H1 (cell line): ENCODE measurements around the gene ANKRD6. TPM values are rescaled to one million over a fixed set of nuclear protein-coding genes. Genes with fewer than 3 reads are reported as not detected.

Experiments
- EP300 ChIP-seq, 2 experiments: IDR thresholded peaks; 1 replicate in 1 of 2; 2 replicates in 1 of 2; pipeline ENCODE4 v1.6.1; 2011 to 2012; ENCODE audit warnings: low read depth in 2 of 2, low read length in 2 of 2, mild to moderate bottlenecking in 2 of 2, borderline replicate concordance in 1 of 2, inconsistent platforms in 1 of 2, moderate library complexity in 1 of 2
- HDAC2 ChIP-seq, 2 experiments: fragments of 300-600 bp in 1 of 2; sonication (generic) in 1 of 2; IDR thresholded peaks; 2 replicates each; pipeline ENCODE4 v1.6.1; 2011 to 2012; ENCODE audit warnings: low read depth in 2 of 2, low read length in 2 of 2, mild to moderate bottlenecking in 2 of 2, moderate library complexity in 2 of 2, borderline replicate concordance in 1 of 2, inconsistent platforms in 1 of 2
- KDM4A ChIP-seq: IDR thresholded peaks from one replicate; pipeline ENCODE4 v1.7.1; 2012; ENCODE audit warnings: low read depth, mild to moderate bottlenecking, moderate library complexity, low read length, inconsistent platforms; ENCODE audit not compliant: severe bottlenecking
- POU5F1 ChIP-seq: IDR thresholded peaks from 2 replicates; pipeline ENCODE4 v1.6.1; 2011; ENCODE audit warnings: low read depth, mild to moderate bottlenecking, low read length, moderate library complexity
- SRF ChIP-seq: IDR thresholded peaks from 2 replicates; pipeline ENCODE4 v1.6.1; 2011; ENCODE audit warnings: mild to moderate bottlenecking, low read depth, low read length, moderate library complexity
- TEAD4 ChIP-seq: IDR thresholded peaks from 2 replicates; pipeline ENCODE4 v1.6.1; 2012; ENCODE audit warnings: low read depth, low read length, inconsistent platforms, mixed read lengths
- polyA plus RNA-seq, 7 experiments: library from polyadenylated mRNA; depleted of rRNA in 3 of 7; stranded (reverse) in 5 of 7; unstranded in 2 of 7; fragments of >200 nt in 5 of 7; fragments of 200-250 nt in 2 of 7; gene quantifications; 1 replicate in 5 of 7; 2 replicates in 1 of 7; 4 replicates in 1 of 7; pipeline versions ENCODE4 v1.2.1 to v1.2.3, GENCODE V29; 2011 to 2013; ENCODE audit warnings: missing spikeins in 2 of 7, mixed read lengths in 2 of 7
- total RNA-seq: library from RNA; stranded (reverse); fragmentation: NEBNext Ultra II Directional; extraction: Animal tissue kit (Norgen Biotek cat#: 25700); gene quantifications from 2 replicates; pipeline ENCODE4 v1.2.1, GENCODE V29; 2021
- TF ChIP-seq, protein P1 (sequence below): fragments of 300-600 bp; sonication (generic); IDR thresholded peaks from 2 replicates; pipeline ENCODE4 v1.7.1; 2012; ENCODE audit warnings: low read length, moderate library complexity, mild to moderate bottlenecking, inconsistent platforms; ENCODE audit not compliant: insufficient replicate concordance
- TF ChIP-seq, protein P2 (sequence below), 3 experiments: IDR thresholded peaks; 1 replicate in 2 of 3; 2 replicates in 1 of 3; pipeline versions ENCODE4 v1.5.1 to v1.6.1; 2011; ENCODE audit warnings: low read length in 3 of 3, mild to moderate bottlenecking in 3 of 3, inconsistent platforms in 2 of 3, low read depth in 1 of 3, moderate library complexity in 1 of 3; ENCODE audit not compliant: insufficient read depth in 1 of 3; ENCODE audit errors: control extremely low read depth in 1 of 3

The ANKRD6 gene
- total and polyA plus RNA-seq, 2 of the 8 experiments (the other 6 are each of a cell fraction or from before 2014, with no cell fraction given), result 5.9 to 12.8 TPM

DNA sequence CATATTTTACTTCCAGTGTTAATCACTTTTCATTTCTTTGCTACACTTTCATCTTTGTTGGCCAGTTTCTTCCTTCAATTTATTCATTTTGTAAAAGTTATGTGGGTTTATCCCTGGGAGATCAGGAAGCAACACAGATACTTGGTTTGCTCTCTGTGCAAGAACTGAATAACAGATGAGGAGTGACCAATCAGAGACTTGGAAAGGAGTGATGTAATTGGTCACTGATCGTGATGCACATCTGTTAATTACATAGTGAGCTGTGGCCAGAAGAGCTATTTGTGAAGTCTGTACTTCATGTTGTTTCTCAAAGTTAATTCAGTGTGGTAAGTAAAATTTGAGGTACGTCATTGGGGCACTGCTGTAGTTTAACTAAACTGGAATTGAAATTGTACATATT lies 21.3 kb downstream of the ANKRD6 start (continued):
- TF ChIP-seq, protein P1, sequence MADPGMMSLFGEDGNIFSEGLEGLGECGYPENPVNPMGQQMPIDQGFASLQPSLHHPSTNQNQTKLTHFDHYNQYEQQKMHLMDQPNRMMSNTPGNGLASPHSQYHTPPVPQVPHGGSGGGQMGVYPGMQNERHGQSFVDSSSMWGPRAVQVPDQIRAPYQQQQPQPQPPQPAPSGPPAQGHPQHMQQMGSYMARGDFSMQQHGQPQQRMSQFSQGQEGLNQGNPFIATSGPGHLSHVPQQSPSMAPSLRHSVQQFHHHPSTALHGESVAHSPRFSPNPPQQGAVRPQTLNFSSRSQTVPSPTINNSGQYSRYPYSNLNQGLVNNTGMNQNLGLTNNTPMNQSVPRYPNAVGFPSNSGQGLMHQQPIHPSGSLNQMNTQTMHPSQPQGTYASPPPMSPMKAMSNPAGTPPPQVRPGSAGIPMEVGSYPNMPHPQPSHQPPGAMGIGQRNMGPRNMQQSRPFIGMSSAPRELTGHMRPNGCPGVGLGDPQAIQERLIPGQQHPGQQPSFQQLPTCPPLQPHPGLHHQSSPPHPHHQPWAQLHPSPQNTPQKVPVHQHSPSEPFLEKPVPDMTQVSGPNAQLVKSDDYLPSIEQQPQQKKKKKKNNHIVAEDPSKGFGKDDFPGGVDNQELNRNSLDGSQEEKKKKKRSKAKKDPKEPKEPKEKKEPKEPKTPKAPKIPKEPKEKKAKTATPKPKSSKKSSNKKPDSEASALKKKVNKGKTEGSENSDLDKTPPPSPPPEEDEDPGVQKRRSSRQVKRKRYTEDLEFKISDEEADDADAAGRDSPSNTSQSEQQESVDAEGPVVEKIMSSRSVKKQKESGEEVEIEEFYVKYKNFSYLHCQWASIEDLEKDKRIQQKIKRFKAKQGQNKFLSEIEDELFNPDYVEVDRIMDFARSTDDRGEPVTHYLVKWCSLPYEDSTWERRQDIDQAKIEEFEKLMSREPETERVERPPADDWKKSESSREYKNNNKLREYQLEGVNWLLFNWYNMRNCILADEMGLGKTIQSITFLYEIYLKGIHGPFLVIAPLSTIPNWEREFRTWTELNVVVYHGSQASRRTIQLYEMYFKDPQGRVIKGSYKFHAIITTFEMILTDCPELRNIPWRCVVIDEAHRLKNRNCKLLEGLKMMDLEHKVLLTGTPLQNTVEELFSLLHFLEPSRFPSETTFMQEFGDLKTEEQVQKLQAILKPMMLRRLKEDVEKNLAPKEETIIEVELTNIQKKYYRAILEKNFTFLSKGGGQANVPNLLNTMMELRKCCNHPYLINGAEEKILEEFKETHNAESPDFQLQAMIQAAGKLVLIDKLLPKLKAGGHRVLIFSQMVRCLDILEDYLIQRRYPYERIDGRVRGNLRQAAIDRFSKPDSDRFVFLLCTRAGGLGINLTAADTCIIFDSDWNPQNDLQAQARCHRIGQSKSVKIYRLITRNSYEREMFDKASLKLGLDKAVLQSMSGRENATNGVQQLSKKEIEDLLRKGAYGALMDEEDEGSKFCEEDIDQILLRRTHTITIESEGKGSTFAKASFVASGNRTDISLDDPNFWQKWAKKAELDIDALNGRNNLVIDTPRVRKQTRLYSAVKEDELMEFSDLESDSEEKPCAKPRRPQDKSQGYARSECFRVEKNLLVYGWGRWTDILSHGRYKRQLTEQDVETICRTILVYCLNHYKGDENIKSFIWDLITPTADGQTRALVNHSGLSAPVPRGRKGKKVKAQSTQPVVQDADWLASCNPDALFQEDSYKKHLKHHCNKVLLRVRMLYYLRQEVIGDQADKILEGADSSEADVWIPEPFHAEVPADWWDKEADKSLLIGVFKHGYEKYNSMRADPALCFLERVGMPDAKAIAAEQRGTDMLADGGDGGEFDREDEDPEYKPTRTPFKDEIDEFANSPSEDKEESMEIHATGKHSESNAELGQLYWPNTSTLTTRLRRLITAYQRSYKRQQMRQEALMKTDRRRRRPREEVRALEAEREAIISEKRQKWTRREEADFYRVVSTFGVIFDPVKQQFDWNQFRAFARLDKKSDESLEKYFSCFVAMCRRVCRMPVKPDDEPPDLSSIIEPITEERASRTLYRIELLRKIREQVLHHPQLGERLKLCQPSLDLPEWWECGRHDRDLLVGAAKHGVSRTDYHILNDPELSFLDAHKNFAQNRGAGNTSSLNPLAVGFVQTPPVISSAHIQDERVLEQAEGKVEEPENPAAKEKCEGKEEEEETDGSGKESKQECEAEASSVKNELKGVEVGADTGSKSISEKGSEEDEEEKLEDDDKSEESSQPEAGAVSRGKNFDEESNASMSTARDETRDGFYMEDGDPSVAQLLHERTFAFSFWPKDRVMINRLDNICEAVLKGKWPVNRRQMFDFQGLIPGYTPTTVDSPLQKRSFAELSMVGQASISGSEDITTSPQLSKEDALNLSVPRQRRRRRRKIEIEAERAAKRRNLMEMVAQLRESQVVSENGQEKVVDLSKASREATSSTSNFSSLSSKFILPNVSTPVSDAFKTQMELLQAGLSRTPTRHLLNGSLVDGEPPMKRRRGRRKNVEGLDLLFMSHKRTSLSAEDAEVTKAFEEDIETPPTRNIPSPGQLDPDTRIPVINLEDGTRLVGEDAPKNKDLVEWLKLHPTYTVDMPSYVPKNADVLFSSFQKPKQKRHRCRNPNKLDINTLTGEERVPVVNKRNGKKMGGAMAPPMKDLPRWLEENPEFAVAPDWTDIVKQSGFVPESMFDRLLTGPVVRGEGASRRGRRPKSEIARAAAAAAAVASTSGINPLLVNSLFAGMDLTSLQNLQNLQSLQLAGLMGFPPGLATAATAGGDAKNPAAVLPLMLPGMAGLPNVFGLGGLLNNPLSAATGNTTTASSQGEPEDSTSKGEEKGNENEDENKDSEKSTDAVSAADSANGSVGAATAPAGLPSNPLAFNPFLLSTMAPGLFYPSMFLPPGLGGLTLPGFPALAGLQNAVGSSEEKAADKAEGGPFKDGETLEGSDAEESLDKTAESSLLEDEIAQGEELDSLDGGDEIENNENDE, result no peak
- no peak for TF ChIP-seq SRF
- TF ChIP-seq TEAD4, result no peak
- TF ChIP-seq KDM4A, result no peak
- no peak for TF ChIP-seq HDAC2 (IDR thresholded peaks at IDR 0.05; ENCODE audit: borderline replicate concordance in 1 of 2, low read depth in 2 of 2, low read length in 2 of 2)
- TF ChIP-seq POU5F1, result no peak
- TF ChIP-seq EP300 (IDR thresholded peaks at IDR 0.05; ENCODE audit: borderline replicate concordance in 1 of 2, low read depth in 2 of 2, low read length in 2 of 2), result no peak
- TF ChIP-seq, protein P2, sequence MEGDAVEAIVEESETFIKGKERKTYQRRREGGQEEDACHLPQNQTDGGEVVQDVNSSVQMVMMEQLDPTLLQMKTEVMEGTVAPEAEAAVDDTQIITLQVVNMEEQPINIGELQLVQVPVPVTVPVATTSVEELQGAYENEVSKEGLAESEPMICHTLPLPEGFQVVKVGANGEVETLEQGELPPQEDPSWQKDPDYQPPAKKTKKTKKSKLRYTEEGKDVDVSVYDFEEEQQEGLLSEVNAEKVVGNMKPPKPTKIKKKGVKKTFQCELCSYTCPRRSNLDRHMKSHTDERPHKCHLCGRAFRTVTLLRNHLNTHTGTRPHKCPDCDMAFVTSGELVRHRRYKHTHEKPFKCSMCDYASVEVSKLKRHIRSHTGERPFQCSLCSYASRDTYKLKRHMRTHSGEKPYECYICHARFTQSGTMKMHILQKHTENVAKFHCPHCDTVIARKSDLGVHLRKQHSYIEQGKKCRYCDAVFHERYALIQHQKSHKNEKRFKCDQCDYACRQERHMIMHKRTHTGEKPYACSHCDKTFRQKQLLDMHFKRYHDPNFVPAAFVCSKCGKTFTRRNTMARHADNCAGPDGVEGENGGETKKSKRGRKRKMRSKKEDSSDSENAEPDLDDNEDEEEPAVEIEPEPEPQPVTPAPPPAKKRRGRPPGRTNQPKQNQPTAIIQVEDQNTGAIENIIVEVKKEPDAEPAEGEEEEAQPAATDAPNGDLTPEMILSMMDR (IDR thresholded peaks at IDR 0.05; ENCODE audit: control extremely low read depth in 1 of 3, insufficient read depth in 1 of 3, low read depth in 1 of 3, low read length in 3 of 3), result no peak
